Dendritic cell treated with granulocyte-macrophage colony-stimulating factor and Interleukin-4, amounts not matched to agents 40 ng/mL and 50 ng/mL, for 4 days (primary cell): ENCODE data around the gene MYL7.
A peak's percentile ranks its signal among the peaks of the same experiment; 100 is the strongest.

Experiments
- H3K27ac Mint-ChIP-seq: one replicate; pipeline ENCODE4 v1.8.0; 2022; ENCODE audit warnings: mild to moderate bottlenecking, mixed read lengths
- H3K27me3 Mint-ChIP-seq: one replicate; pipeline ENCODE4 v1.8.0; 2022; ENCODE audit warnings: mild to moderate bottlenecking, mixed read lengths
- H3K36me3 Mint-ChIP-seq: one replicate; pipeline ENCODE4 v1.8.0; 2022; ENCODE audit warnings: low read depth, mixed read lengths
- H3K4me1 Mint-ChIP-seq: one replicate; pipeline ENCODE4 v1.8.0; 2022; ENCODE audit warnings: low read depth, mixed read lengths
- H3K4me3 Mint-ChIP-seq: one replicate; pipeline ENCODE4 v1.8.0; 2022; ENCODE audit warnings: mild to moderate bottlenecking, moderate library complexity, mixed read lengths
- H3K9me3 Mint-ChIP-seq: one replicate; pipeline ENCODE4 v1.8.0; 2022; ENCODE audit warnings: mixed read lengths
- intact Hi-C: fragments of 100-400 bp; cut with micrococcal nuclease; formaldehyde crosslinking; loops from one replicate; pipeline ENCODE4 v1.15.0; 2022

Gene MYL7

DNA sequence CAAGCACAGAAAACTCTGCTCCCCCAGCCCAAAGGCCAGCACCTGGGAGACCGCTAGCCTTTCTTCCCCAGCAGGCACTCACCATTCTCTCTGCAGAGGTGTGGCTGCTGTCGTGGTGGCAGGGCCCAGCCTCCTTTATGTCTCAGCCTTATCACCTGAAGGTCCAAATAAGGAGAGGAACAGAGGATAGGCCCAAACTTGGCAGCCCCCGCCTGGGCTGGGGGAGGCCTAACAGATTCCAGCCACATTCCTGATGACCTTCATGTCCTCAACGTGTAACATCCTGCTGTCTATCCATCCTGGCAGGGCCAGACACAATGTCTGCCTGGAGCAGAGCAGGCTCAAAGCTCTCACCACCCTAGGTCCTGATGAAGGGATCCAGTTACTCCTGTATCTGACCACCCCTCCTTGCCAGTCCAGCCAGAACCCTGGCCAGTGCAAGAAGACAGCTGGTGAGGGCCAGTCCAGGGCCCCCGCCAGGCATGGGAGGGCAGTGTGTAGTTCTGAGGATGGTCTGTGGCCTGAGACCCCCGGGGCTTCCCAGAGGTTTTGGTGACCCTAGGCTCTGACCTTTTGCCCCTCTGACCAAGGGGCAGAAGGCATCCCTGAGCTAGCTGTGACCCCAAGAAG lies at the start of gene MYL7:
Gene MYL7 (minus strand): TSS at position 112 of the 630 bp plus-strand sequence. CDS start 27 bp downstream, at position 85.
- peaks cover 14% of the 10 kb centered on the region for H3K4me1 Mint-ChIP-seq
- intact Hi-C loops, result no loop called here
- no peaks in the 10 kb centered on the region for H3K9me3 Mint-ChIP-seq
- peak within 1 kb of the TSS; percentile 12 for H3K27ac Mint-ChIP-seq
- no peaks in the 10 kb centered on the region for H3K36me3 Mint-ChIP-seq
- H3K4me3 Mint-ChIP-seq, result no peak within 1 kb of the TSS
- H3K27me3 Mint-ChIP-seq, result peaks cover 30% of the 10 kb centered on the region

DNA sequence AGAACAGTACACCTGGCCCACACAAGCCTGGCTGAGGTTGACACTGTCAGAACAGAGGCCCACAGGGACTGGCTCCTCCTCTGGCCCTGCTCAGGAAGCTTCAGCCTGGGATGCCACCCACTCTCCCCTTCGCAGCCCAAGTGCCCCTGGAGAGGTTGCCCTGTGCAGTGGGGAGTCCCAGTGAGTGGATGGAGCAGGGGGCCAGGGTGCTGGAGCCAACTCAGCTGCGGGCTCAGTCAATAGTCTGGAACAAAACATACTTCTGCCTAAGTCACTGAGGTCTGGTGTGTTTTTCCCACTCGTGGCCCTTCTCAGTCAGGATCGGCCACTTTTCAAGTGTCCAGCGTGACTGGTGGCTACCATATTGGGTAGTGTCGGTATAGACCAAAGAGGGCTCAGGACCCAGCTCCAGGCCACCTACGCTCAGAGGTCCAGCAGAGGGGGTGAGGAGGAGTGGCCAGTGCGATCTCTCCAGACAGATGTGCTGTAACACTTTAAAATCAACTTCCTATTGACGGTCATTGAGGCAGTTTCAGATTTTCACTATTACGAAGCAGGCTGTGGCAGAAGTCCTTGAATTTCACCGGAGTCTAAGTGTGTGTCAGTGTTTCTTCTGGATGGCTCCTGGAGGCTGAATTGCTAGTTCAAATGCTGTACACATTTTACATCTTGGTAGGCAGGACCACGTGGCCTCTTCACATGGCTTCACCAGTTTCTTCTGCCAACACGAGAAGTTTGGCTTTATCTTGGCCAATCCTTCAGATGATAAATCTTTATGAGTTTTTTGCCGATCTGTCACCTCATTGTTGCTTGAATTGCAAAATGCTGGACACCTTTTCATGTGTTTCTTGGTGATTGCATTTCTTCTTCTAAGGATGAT lies 49.1 kb upstream of the MYL7 start:
- no peaks in the 10 kb centered on the region for H3K36me3 Mint-ChIP-seq
- intact Hi-C loops, result no loop called here
- no peak overlapping the region for H3K27ac Mint-ChIP-seq
- no peaks in the 10 kb centered on the region for H3K4me1 Mint-ChIP-seq
- peaks cover 8% of the 10 kb centered on the region for H3K9me3 Mint-ChIP-seq
- peaks cover 12% of the 10 kb centered on the region for H3K27me3 Mint-ChIP-seq
- H3K4me3 Mint-ChIP-seq, result no peak overlapping the region

DNA sequence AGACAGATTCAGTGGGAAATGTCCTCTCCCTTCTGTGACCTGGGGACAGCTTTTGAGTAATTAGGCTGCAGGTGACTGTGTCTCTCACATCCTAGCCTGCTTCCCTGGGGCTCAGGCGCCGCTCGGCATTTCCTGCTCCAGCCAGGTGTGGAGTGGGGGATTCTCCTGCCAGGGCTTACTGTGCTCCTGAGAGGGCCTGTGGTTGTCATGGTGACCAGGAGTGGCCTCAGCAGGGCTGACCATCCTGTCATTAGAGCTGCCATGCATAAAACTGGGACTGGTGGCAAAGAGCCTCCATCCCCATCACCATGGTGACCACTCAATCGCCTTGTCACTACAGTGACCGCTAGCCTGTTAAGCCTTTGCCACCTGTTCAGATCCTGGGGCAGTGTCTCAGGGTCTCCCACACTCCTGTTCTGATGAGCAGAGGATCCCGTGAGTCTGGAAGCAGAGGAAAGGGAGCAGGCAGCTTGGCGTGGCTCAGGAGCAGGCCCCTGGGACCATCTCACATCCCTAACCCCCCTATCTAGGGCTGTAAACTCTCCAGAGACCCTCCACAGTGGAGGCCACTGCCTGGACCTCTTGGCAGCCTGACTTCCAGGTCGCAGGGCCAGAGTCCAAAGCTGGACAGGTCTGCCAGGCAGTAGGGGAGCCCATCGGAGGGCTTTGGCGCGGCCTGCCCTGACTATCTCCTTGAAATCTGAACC lies 48.3 kb upstream of the MYL7 start, which contains the start of gene GCK:
Gene GCK (minus strand): TSS at position 154 of the 707 bp plus-strand sequence. CDS start 486 bp downstream, outside the sequence.
- peaks cover 12% of the 10 kb centered on the region for H3K27me3 Mint-ChIP-seq
- peaks cover 7% of the 10 kb centered on the region for H3K9me3 Mint-ChIP-seq
- no peak within 1 kb of the TSS for H3K27ac Mint-ChIP-seq
- peaks cover 5% of the 10 kb centered on the region for H3K4me1 Mint-ChIP-seq
- no peak within 1 kb of the TSS for H3K4me3 Mint-ChIP-seq
- intact Hi-C loops, result no loop called here
- no peaks in the 10 kb centered on the region for H3K36me3 Mint-ChIP-seq

DNA sequence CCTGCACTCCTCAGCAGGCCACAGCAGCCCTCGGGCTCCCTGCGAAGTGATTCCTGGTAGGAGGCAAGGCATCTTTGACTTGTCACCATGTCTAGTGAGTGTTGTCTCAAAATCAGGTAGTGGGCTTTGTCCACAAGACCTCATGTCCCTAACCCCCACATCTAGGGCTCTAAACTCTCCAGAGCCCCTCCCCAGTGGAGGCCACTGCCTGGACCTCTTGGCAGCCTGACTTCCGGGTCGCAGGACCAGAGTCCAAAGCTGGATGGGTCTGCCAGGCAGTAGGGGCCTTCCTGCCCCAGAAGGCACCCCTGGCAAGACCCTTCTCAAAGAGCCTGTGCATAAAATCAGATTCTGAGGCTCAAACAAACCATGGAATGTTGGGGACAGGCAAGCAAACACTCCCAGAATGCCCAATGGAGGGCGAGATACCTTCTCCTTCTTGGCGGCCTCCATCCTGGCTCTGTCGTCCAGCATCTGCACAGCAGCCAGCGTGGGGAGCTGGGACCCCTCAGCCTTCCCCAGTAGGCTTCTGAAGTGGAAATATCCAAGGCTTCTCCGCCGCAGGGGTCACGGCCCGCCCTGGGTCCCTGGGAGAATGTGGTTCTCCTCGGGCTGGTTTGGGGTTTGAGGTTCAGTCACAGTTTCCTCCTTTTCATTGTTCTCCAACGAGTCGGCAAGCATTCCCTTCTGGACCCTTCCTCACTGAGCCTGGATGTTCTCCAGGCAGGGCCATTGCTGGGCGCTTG lies 47.5 kb upstream of the MYL7 start:
- no peak overlapping the region for H3K4me3 Mint-ChIP-seq
- H3K27ac Mint-ChIP-seq, result no peak overlapping the region
- no peaks in the 10 kb centered on the region for H3K36me3 Mint-ChIP-seq
- H3K9me3 Mint-ChIP-seq, result no peaks in the 10 kb centered on the region
- peaks cover 5% of the 10 kb centered on the region for H3K4me1 Mint-ChIP-seq
- intact Hi-C loops, result no loop called here
- peaks cover 12% of the 10 kb centered on the region for H3K27me3 Mint-ChIP-seq

DNA sequence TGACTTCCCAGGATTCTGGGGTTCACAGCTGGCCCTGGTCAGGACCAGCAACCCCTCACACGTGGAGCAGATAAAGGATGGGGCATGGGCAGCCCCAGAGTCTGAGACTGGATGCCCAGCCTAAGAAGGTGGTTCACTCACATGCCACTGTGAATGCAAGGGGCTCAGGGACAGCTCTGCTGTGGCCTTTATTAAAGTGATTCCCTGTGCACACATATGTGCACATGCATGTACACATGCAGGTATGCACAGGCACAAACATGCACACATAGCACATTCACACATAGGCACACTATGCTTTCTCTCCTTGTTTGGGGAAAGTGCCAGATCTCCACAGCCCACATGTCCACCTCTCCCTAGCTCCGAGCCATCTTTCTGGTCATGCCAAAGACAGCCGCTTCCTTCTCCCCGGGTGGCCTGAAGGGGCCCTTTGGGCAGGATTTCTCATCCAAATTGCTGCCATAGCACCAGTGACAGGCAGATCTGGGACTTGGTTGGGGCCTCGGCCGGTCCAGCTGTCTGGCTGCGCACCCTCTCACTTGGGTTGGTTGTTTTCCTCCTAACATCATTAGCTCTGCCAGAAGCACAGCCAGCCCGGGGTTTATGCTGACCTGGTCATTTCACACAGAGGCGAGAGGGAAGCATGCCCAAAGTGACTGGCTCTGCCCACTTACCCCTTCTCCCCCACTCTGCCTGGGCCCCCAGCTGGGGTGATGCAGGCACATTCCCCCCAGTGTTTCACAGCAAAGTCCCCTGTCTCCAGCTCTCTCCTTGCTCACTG lies 46.7 kb upstream of the MYL7 start:
- Mint-ChIP-seq H3K9me3 (peaks cover 4% of the 10 kb centered on the region), H3K4me1 (peaks cover 5% of the 10 kb centered on the region), H3K27me3 (peaks cover 10% of the 10 kb centered on the region), H3K4me3 (no peak overlapping the region), H3K36me3 (no peaks in the 10 kb centered on the region), H3K27ac (no peak overlapping the region)
- intact Hi-C loops, result no loop called here

- H3K27me3 Mint-ChIP-seq, result peaks cover 6% of the 10 kb centered on the region
These were observed 45.6 kb upstream of the MYL7 start for GRCh38 chr7:44186736-44187135.

DNA sequence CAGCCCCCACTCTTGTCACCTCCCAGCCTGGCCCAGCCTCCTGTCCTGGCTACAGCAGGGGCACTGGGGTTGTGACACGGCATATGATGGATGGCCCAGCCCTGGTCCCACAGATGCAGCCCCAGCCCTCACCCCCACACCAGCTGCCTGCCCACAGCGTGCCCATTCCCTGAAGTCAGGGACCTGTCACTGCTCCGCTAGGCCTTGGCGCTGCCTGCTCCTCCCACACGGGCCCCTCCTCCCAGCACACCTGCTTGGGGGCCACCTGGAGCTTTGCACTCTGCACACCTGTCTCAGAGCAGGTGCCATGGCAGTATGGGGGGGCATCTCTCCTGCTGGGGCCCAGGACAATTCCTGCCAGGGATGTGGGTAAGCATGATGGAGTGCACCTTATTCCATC lies 44.6 kb upstream of the MYL7 start:
- H3K4me3 Mint-ChIP-seq, result no peak overlapping the region
- H3K9me3 Mint-ChIP-seq, result peaks cover 8% of the 10 kb centered on the region
- no peaks in the 10 kb centered on the region for H3K36me3 Mint-ChIP-seq
- H3K4me1 Mint-ChIP-seq, result peaks cover 5% of the 10 kb centered on the region
- H3K27ac Mint-ChIP-seq, result no peak overlapping the region
- intact Hi-C loops, result no loop called here
- peaks cover 5% of the 10 kb centered on the region for H3K27me3 Mint-ChIP-seq

More at GRCh38 chr7:44186736-44187135, 45.6 kb upstream of the MYL7 start:
- peaks cover 8% of the 10 kb centered on the region for H3K9me3 Mint-ChIP-seq
- H3K27ac Mint-ChIP-seq, result no peak overlapping the region
- peaks cover 5% of the 10 kb centered on the region for H3K4me1 Mint-ChIP-seq
- H3K36me3 Mint-ChIP-seq, result no peaks in the 10 kb centered on the region
- intact Hi-C loops, result no loop called here
- no peak overlapping the region for H3K4me3 Mint-ChIP-seq

DNA sequence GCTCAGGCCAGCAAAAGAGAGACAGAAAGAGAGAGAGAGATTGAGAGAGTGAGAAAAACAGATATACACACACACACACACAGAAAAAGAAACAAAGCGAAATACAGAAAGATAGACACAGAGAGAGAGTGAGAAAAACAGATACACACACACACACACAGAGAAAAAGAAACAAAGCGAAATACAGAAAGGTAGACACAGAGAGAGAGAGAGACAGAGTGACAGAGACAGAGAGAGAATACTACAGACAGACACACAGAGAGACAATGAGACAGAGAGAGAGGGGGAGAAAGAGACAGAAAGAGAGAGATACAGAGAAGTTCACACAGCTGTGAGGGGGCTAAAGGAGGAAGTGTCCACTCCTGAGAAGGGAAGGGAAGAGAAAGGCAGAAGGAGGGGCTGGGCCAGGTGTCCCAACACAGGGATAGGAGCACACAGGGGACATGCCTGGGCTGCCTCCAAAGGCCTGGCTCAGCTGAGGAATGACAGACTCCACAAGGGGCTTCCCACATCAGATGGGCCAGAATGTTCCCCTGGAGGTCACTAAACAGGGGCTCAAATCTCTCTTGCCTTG lies 43.8 kb upstream of the MYL7 start:
- Mint-ChIP-seq H3K9me3 (peaks cover 8% of the 10 kb centered on the region), H3K4me1 (peaks cover 5% of the 10 kb centered on the region), H3K4me3 (no peak overlapping the region), H3K36me3 (no peaks in the 10 kb centered on the region), H3K27ac (no peak overlapping the region), H3K27me3 (peaks cover 5% of the 10 kb centered on the region)
- intact Hi-C loops, result no loop called here

- intact Hi-C loops, result no loop called here
- Mint-ChIP-seq H3K27ac (no peak overlapping the region), H3K4me3 (no peak overlapping the region), H3K36me3 (no peaks in the 10 kb centered on the region), H3K4me1 (peaks cover 5% of the 10 kb centered on the region), H3K9me3 (peaks cover 8% of the 10 kb centered on the region), H3K27me3 (peaks cover 5% of the 10 kb centered on the region)
These were observed 43.2 kb upstream of the MYL7 start for GRCh38 chr7:44184206-44184872.

DNA sequence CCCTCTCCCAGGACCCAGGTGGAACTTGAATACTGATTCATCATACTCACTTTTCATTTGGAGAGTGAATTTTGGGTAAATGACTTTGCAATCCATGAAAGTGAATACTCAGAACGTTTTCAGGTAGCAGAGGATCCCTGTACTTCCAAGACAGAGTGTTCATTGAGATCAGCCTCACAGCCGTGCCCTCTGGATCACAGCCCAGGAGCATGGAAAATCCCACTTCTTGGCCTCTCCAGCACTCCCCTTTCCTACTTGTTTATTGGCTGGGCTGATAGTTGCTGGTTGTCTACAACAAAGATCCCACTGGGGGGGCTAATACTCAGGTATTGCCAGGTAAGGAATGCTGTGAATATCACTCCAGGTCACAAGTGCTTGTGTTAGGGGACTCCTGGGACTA lies 42.3 kb upstream of the MYL7 start:
- Mint-ChIP-seq H3K27ac (no peak overlapping the region), H3K4me3 (no peak overlapping the region), H3K36me3 (no peaks in the 10 kb centered on the region), H3K27me3 (peaks cover 5% of the 10 kb centered on the region), H3K9me3 (peaks cover 8% of the 10 kb centered on the region), H3K4me1 (peaks cover 5% of the 10 kb centered on the region)
- intact Hi-C loops, result no loop called here

DNA sequence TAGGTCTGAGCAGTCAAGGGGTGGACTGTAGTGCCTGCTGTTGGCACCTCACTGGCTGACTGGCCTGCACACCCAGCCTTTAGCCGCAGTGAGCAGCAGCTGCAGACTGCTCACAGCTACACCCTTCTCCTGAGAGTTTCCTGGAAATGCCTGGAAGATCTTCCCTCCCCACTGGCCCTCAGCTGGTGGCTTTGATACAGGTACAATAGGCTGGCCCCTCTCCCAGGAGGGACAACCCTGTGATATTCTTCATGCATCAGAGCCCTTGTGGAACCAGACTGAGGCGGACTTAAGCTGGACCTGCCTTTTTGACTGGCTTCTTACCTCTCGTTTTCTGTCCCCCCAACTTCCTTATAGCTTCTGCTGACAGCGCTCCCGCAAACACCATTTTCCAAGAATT lies 41.7 kb upstream of the MYL7 start:
- Mint-ChIP-seq H3K27me3 (peaks cover 5% of the 10 kb centered on the region), H3K27ac (no peak overlapping the region), H3K4me1 (peaks cover 5% of the 10 kb centered on the region), H3K4me3 (no peak overlapping the region), H3K9me3 (peaks cover 8% of the 10 kb centered on the region), H3K36me3 (no peaks in the 10 kb centered on the region)
- intact Hi-C loops, result no loop called here

DNA sequence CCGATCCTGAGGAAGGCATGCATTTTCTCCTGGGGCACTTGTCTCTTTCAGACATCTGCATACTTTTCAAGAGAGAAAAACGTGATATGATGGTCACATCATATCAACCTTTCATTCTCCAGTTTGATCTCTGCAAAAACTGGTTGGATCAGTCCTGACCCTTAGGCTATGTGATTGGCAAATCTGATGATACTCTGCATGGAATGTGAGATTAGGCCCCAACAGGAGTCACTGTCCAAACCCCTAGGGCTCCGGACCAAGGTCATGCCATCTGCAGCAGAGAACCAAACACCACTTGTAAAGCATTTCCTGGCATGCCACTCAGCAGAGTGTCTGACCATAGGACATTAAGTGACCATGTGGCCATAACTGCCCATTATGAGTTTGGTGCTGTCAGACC lies 39.5 kb upstream of the MYL7 start:
- intact Hi-C loops, result no loop called here
- H3K4me3 Mint-ChIP-seq, result no peak overlapping the region
- no peak overlapping the region for H3K27ac Mint-ChIP-seq

More for the DNA sequence above, 39.5 kb upstream of the MYL7 start:
- Mint-ChIP-seq H3K4me1 (peaks cover 5% of the 10 kb centered on the region), H3K9me3 (peaks cover 8% of the 10 kb centered on the region), H3K36me3 (no peaks in the 10 kb centered on the region), H3K27me3 (peaks cover 9% of the 10 kb centered on the region)
